SK-N-SH treated with all-trans-retinoic acid at 6 μM for 48 hours (cell line): ENCODE measurements around the gene MAPK8.
A peak's percentile ranks its signal among the peaks of the same experiment; 100 is the strongest.
"Not testable (repeated sequence)": the region's sequence is repeated elsewhere in the genome, so short reads cannot be mapped to it uniquely, and the experiment has no call there.

Experiments
- ATAC-seq: fragments of 200-7000 bp; cut with Tn5 transposase; 3 replicates; pipeline ENCODE4 v1.9.1; 2020; ENCODE audit warnings: mild to moderate bottlenecking, moderate library complexity
- ARNTL ChIP-seq: fragments of 450-650 bp; formaldehyde crosslinking; IDR thresholded peaks from 2 replicates; pipeline ENCODE4 v1.5.0; 2020; ENCODE audit warnings: low read depth, mild to moderate bottlenecking, moderate library complexity, borderline replicate concordance
- BACH2 ChIP-seq: fragments of 250-450 bp; sonication (Bioruptor Pico); IDR thresholded peaks from 2 replicates; pipeline ENCODE4 v1.9.0; 2021; ENCODE audit warnings: mild to moderate bottlenecking, borderline replicate concordance
- CSDC2 ChIP-seq: fragments of 250-450 bp; sonication (Bioruptor Pico); IDR thresholded peaks from 2 replicates; pipeline ENCODE4 v1.5.0; 2020; ENCODE audit warnings: mild to moderate bottlenecking, moderate library complexity
- ESRRG ChIP-seq: fragments of 250-450 bp; sonication (Bioruptor Pico); IDR thresholded peaks from 2 replicates; pipeline ENCODE4 v1.6.1; 2021; ENCODE audit warnings: mild to moderate bottlenecking
- GLIS3 ChIP-seq: fragments of 250-450 bp; sonication (Bioruptor Pico); IDR thresholded peaks from 2 replicates; pipeline ENCODE4 v1.5.0; 2020; ENCODE audit warnings: mild to moderate bottlenecking, moderate library complexity
- ISL1 ChIP-seq: fragments of 250-450 bp; sonication (Bioruptor Pico); IDR thresholded peaks from 2 replicates; pipeline ENCODE4 v2.1.2; 2022; ENCODE audit warnings: mild to moderate bottlenecking, moderate library complexity
- PPARA ChIP-seq: fragments of 250-450 bp; sonication (Bioruptor Pico); IDR thresholded peaks from 2 replicates; pipeline ENCODE4 v1.5.0; 2020; ENCODE audit warnings: mild to moderate bottlenecking, borderline replicate concordance
- SNAI2 ChIP-seq: fragments of 250-450 bp; sonication (Bioruptor Pico); IDR thresholded peaks from 2 replicates; pipeline ENCODE4 v1.5.0; 2020; ENCODE audit warnings: mild to moderate bottlenecking, moderate library complexity
- TCF4 ChIP-seq: fragments of 250-450 bp; sonication (Bioruptor Pico); IDR thresholded peaks from 2 replicates; pipeline ENCODE4 v1.8.0; 2021; ENCODE audit warnings: mild to moderate bottlenecking, moderate library complexity, borderline replicate concordance
- ZC3H10 ChIP-seq: fragments of 250-450 bp; sonication (Bioruptor Pico); IDR thresholded peaks from 2 replicates; pipeline ENCODE4 v1.5.1; 2021; ENCODE audit warnings: mild to moderate bottlenecking, moderate library complexity
- ZFP3 ChIP-seq: fragments of 250-450 bp; sonication (Bioruptor Pico); IDR thresholded peaks from 2 replicates; pipeline ENCODE4 v1.5.0; 2020; ENCODE audit warnings: mild to moderate bottlenecking, moderate library complexity
- ZFP30 ChIP-seq: fragments of 450-650 bp; formaldehyde crosslinking; IDR thresholded peaks from 2 replicates; pipeline ENCODE4 v1.5.0; 2022; ENCODE audit warnings: mild to moderate bottlenecking, moderate library complexity
- ZNF565 ChIP-seq: fragments of 450-650 bp; formaldehyde crosslinking; conservative IDR thresholded peaks from 2 replicates; pipeline ENCODE4 v1.5.0; 2020; ENCODE audit warnings: low read depth, mild to moderate bottlenecking, moderate library complexity
- ZNF70 ChIP-seq: fragments of 450-650 bp; formaldehyde crosslinking; IDR thresholded peaks from 2 replicates; pipeline ENCODE4 v1.5.0; 2020; ENCODE audit warnings: mild to moderate bottlenecking, moderate library complexity
- ZNF8 ChIP-seq: fragments of 450-650 bp; formaldehyde crosslinking; IDR thresholded peaks from 2 replicates; pipeline ENCODE4 v1.5.0; 2020; ENCODE audit warnings: mild to moderate bottlenecking, moderate library complexity
- TF ChIP-seq, protein P1 (sequence below): fragments of 250-450 bp; sonication (Bioruptor Pico); IDR thresholded peaks from 2 replicates; pipeline ENCODE4 v1.8.0; 2020; ENCODE audit warnings: mild to moderate bottlenecking, moderate library complexity, borderline replicate concordance
- TF ChIP-seq, protein P2 (sequence below): fragments of 250-450 bp; sonication (Bioruptor Pico); IDR thresholded peaks from 2 replicates; pipeline ENCODE4 v1.5.1; 2020; ENCODE audit warnings: low read depth, mild to moderate bottlenecking, moderate library complexity
- TF ChIP-seq, protein P3 (sequence below): fragments of 250-450 bp; sonication (Bioruptor Pico); IDR thresholded peaks from 2 replicates; pipeline ENCODE4 v1.5.1; 2021; ENCODE audit warnings: mild to moderate bottlenecking, moderate library complexity
- TF ChIP-seq, protein P4 (sequence below): fragments of 250-450 bp; sonication (Bioruptor Pico); IDR thresholded peaks from 2 replicates; pipeline ENCODE4 v1.5.0; 2020; ENCODE audit warnings: mild to moderate bottlenecking, moderate library complexity
- TF ChIP-seq, protein P5 (sequence below): fragments of 250-450 bp; sonication (Bioruptor Pico); IDR thresholded peaks from 2 replicates; pipeline ENCODE4 v1.8.0; 2021; ENCODE audit warnings: low read depth, mild to moderate bottlenecking, moderate library complexity, borderline replicate concordance

The MAPK8 gene

DNA sequence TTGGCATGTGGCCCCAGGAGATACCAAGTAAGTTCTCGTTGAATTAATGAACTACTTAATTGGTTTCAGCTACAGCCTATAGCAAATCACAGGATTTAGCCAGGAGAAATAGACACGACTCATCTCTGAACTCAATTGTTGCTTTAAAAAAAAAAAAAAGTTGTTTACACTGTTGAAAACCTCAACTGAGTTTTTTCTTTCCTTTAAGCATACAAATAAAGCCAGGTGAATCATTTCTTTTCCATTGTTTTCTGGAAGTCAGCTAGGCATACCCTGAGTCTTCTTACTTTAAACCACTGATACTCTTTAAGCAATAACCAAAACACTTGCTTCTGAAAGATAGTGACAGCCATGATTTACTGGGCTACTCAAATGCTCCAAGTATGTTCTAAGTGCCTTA, 32.7 kb upstream of the MAPK8 start (continued):
- TF ChIP-seq, protein P1, sequence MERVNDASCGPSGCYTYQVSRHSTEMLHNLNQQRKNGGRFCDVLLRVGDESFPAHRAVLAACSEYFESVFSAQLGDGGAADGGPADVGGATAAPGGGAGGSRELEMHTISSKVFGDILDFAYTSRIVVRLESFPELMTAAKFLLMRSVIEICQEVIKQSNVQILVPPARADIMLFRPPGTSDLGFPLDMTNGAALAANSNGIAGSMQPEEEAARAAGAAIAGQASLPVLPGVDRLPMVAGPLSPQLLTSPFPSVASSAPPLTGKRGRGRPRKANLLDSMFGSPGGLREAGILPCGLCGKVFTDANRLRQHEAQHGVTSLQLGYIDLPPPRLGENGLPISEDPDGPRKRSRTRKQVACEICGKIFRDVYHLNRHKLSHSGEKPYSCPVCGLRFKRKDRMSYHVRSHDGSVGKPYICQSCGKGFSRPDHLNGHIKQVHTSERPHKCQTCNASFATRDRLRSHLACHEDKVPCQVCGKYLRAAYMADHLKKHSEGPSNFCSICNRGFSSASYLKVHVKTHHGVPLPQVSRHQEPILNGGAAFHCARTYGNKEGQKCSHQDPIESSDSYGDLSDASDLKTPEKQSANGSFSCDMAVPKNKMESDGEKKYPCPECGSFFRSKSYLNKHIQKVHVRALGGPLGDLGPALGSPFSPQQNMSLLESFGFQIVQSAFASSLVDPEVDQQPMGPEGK (CRISPR knock-in tag) = no peak
- no peak for TF ChIP-seq BACH2 (CRISPR knock-in tag)

DNA sequence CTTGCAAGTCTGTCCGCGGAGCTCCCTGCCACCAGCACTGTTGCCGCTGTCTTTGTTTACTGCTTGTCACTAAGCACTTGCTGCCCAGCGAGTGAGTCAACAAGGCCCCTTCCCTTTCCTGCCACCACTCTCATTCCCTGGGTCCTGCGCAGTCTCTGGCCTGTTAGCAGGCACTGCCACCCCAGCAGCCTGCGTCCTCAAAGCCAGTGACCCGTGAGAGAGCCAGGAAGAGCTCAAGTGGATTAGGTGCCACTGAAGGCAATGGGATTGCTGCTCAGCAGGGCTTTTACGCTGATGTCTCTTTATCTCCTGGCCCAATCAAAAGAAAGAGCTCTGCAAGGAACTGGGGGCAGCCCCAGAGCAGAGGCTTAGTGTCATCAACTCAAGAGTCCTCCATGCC, 31.8 kb upstream of the MAPK8 start, which contains the start of gene FRMPD2:
FRMPD2 (minus strand) TSS at position 61 of the 400 bp plus-strand sequence. CDS start 129 bp downstream, outside the sequence.
- TF ChIP-seq ZNF70 (CRISPR knock-in tag) (no peak), CSDC2 (CRISPR knock-in tag) (no peak), ZFP3 (CRISPR knock-in tag) (no peak), ESRRG (CRISPR knock-in tag) (no peak), TCF4 (CRISPR knock-in tag) (no peak), ARNTL (CRISPR knock-in tag) (no peak)
- TF ChIP-seq, protein P2, sequence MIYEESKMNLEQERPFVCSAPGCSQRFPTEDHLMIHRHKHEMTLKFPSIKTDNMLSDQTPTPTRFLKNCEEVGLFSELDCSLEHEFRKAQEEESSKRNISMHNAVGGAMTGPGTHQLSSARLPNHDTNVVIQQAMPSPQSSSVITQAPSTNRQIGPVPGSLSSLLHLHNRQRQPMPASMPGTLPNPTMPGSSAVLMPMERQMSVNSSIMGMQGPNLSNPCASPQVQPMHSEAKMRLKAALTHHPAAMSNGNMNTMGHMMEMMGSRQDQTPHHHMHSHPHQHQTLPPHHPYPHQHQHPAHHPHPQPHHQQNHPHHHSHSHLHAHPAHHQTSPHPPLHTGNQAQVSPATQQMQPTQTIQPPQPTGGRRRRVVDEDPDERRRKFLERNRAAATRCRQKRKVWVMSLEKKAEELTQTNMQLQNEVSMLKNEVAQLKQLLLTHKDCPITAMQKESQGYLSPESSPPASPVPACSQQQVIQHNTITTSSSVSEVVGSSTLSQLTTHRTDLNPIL (CRISPR knock-in tag) = no peak
- TF ChIP-seq, protein P3, sequence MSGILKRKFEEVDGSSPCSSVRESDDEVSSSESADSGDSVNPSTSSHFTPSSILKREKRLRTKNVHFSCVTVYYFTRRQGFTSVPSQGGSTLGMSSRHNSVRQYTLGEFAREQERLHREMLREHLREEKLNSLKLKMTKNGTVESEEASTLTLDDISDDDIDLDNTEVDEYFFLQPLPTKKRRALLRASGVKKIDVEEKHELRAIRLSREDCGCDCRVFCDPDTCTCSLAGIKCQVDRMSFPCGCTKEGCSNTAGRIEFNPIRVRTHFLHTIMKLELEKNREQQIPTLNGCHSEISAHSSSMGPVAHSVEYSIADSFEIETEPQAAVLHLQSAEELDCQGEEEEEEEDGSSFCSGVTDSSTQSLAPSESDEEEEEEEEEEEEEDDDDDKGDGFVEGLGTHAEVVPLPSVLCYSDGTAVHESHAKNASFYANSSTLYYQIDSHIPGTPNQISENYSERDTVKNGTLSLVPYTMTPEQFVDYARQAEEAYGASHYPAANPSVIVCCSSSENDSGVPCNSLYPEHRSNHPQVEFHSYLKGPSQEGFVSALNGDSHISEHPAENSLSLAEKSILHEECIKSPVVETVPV (CRISPR knock-in tag) = no peak
- no peak for ATAC-seq

DNA sequence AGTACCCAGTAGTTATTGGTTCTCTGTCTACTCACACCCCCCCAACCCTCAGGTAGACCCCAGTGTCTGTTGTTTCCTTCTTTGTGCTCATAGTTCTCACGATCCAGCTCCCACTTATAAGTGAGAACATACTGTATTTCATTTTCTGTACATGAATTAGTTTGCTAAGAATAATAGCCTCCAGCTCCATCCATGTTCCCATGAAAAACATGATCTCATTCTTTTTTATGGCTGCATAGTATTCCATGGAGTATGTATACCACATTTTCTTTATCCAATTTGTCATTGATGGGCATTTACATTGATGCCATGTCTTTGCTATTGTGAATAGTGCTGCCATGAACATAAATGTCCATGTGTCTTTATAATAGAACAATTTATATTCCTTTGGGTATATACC, 29.4 kb upstream of the MAPK8 start:
- 0 out of 2 replicates have a peak, but pooled peaks have one; percentile 22 for TF ChIP-seq ZNF8
- TF ChIP-seq SNAI2 (CRISPR knock-in tag) = no peak
- no peak for ATAC-seq

DNA sequence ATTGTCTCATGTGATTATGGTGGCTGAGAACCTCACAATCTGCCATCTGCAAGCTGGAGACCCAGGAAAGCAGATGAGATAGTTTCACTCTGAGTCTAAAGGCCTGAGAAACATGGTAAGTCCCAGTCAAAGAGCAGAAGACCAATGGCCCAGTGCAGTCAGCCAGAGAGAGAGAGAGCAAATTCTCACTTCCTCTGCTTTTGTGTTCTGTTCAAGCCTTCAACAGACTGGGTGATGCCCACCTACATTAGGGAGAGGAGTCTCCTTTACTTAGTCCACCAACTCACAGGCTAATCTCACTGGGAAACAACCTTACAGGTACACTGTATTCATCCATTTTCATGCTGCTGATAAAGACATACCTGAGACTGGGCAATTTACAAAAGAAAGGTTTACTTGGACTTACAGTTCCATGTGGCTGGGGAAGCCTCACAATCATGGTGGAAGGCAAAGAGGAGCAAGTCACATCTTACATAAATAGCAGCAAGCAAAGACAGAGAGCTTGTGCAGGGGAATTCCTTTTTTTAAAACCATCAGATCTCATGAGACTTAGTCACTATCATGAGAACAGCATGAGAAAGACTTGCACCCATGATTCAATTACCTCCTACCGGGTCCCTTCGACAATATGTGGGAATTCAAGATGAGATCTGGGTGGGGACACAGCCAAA, 27.3 kb upstream of the MAPK8 start:
- no peak for ATAC-seq
- TF ChIP-seq, protein P4, sequence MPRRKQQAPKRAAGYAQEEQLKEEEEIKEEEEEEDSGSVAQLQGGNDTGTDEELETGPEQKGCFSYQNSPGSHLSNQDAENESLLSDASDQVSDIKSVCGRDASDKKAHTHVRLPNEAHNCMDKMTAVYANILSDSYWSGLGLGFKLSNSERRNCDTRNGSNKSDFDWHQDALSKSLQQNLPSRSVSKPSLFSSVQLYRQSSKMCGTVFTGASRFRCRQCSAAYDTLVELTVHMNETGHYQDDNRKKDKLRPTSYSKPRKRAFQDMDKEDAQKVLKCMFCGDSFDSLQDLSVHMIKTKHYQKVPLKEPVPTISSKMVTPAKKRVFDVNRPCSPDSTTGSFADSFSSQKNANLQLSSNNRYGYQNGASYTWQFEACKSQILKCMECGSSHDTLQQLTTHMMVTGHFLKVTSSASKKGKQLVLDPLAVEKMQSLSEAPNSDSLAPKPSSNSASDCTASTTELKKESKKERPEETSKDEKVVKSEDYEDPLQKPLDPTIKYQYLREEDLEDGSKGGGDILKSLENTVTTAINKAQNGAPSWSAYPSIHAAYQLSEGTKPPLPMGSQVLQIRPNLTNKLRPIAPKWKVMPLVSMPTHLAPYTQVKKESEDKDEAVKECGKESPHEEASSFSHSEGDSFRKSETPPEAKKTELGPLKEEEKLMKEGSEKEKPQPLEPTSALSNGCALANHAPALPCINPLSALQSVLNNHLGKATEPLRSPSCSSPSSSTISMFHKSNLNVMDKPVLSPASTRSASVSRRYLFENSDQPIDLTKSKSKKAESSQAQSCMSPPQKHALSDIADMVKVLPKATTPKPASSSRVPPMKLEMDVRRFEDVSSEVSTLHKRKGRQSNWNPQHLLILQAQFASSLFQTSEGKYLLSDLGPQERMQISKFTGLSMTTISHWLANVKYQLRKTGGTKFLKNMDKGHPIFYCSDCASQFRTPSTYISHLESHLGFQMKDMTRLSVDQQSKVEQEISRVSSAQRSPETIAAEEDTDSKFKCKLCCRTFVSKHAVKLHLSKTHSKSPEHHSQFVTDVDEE (CRISPR knock-in tag) = no peak
- TF ChIP-seq, protein P5, sequence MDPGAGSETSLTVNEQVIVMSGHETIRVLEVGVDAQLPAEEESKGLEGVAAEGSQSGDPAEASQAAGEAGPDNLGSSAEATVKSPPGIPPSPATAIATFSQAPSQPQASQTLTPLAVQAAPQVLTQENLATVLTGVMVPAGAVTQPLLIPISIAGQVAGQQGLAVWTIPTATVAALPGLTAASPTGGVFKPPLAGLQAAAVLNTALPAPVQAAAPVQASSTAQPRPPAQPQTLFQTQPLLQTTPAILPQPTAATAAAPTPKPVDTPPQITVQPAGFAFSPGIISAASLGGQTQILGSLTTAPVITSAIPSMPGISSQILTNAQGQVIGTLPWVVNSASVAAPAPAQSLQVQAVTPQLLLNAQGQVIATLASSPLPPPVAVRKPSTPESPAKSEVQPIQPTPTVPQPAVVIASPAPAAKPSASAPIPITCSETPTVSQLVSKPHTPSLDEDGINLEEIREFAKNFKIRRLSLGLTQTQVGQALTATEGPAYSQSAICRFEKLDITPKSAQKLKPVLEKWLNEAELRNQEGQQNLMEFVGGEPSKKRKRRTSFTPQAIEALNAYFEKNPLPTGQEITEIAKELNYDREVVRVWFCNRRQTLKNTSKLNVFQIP = no peak
- TF ChIP-seq CSDC2 (CRISPR knock-in tag) (no peak), ESRRG (CRISPR knock-in tag) (no peak), PPARA (CRISPR knock-in tag) (no peak), ZC3H10 (CRISPR knock-in tag) (no peak), ZFP30 (CRISPR knock-in tag) (no peak), ISL1 (CRISPR knock-in tag) (no peak), ZFP3 (CRISPR knock-in tag) (no peak), GLIS3 (CRISPR knock-in tag) (no peak), ZNF565 (CRISPR knock-in tag) (no peak), BACH2 (CRISPR knock-in tag) (no peak)
- TF ChIP-seq, protein P2 (CRISPR knock-in tag) = no peak
- TF ChIP-seq, protein P3 (CRISPR knock-in tag) = no peak
- TF ChIP-seq, protein P1 (CRISPR knock-in tag) = no peak
- TF ChIP-seq, all 23 proteins: peak for 0

DNA sequence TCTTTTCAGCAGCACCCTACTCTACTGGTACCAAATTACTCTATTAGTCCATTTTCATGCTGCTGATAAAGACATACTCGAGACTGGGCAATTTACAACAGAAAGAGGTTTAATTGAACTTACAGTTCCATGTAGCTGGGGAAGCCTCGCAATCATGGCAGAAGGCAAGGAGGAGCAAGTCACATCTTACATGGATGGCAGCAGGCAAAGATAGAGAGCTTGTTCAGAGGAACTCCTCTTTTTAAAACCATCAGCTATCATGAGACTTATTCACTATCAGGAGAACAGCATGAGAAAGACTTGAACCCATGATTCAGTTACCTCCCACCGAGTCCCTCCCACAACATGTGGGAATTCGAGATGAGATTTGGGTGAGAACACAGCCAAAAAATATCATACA, 24.8 kb upstream of the MAPK8 start:
- ATAC-seq = not testable (repeated sequence)
